DMS 273 (cell line): ENCODE measurements around the gene LGALS4.
"Not testable (repeated sequence)": the region's sequence is repeated elsewhere in the genome, so short reads cannot be mapped to it uniquely, and the experiment has no call there.

Source experiments
- DNase-seq: peaks from one replicate; lab custom pipeline; 2025; ENCODE audit not compliant: unreplicated experiment; lab: John Stamatoyannopoulos, UW

The LGALS4 gene

GRCh38 chr19:38825936-38826335 lies 13.2 kb upstream of the LGALS4 start:
- not testable (repeated sequence) for DNase-seq

- DNase-seq: not testable (repeated sequence)
Observed at GRCh38 chr19:38821230-38821825, 8.6 kb upstream of the LGALS4 start.

GRCh38 chr19:38819231-38819920 lies 6.6 kb upstream of the LGALS4 start:
- DNase-seq: no peak

- DNase-seq: no peak
Observed at GRCh38 chr19:38817081-38817480, 4.3 kb upstream of the LGALS4 start.

GRCh38 chr19:38816131-38816750 lies 3.5 kb upstream of the LGALS4 start:
- DNase-seq: no peak

GRCh38 chr19:38815059-38816001 lies 2.6 kb upstream of the LGALS4 start:
- DNase-seq: no peak

- not testable (repeated sequence) for DNase-seq
Observed at GRCh38 chr19:38813932-38814331, 1.2 kb upstream of the LGALS4 start.

- DNase-seq: no peak
Observed at GRCh38 chr19:38813323-38813722, 578 bp upstream of the LGALS4 start.

GRCh38 chr19:38812009-38812840 lies 520 bp downstream of the LGALS4 start:
- no peak for DNase-seq

- no peak for DNase-seq
Observed at GRCh38 chr19:38809592-38810252, 3.0 kb downstream of the LGALS4 start.

GRCh38 chr19:38808741-38809140 lies 4.0 kb downstream of the LGALS4 start:
- no peak for DNase-seq

GRCh38 chr19:38807374-38808098 lies 5.2 kb downstream of the LGALS4 start:
- not testable (repeated sequence) for DNase-seq

GRCh38 chr19:38806371-38806770 lies 6.4 kb downstream of the LGALS4 start:
- DNase-seq: no peak

- DNase-seq: no peak
Observed at GRCh38 chr19:38805180-38805579, 7.6 kb downstream of the LGALS4 start.

- DNase-seq: no peak
Observed at GRCh38 chr19:38803543-38803942, 9.2 kb downstream of the LGALS4 start.

GRCh38 chr19:38801359-38802095 lies 11.2 kb downstream of the LGALS4 start:
- DNase-seq: no peak

GRCh38 chr19:38800577-38801347 lies 12.0 kb downstream of the LGALS4 start:
- no peak for DNase-seq

- no peak for DNase-seq
Observed at GRCh38 chr19:38799104-38799503, 13.6 kb downstream of the LGALS4 start.
